CD4-positive, alpha-beta T cell treated with Interferon alpha-2 for 1 hour (primary cell): ENCODE data around the gene PIM3.

Source experiments
- DNase-seq, 2 donors: peaks; one replicate each; pipeline ENCODE4 v3.0.0-alpha.2; 2020 to 2022

Gene PIM3

GRCh38 chr22:49956914-49957825 lies 3.4 kb upstream of the PIM3 start:
- no peak for DNase-seq

- no peak for DNase-seq
Measured at GRCh38 chr22:49957826-49958365, 2.7 kb upstream of the PIM3 start.

DNA sequence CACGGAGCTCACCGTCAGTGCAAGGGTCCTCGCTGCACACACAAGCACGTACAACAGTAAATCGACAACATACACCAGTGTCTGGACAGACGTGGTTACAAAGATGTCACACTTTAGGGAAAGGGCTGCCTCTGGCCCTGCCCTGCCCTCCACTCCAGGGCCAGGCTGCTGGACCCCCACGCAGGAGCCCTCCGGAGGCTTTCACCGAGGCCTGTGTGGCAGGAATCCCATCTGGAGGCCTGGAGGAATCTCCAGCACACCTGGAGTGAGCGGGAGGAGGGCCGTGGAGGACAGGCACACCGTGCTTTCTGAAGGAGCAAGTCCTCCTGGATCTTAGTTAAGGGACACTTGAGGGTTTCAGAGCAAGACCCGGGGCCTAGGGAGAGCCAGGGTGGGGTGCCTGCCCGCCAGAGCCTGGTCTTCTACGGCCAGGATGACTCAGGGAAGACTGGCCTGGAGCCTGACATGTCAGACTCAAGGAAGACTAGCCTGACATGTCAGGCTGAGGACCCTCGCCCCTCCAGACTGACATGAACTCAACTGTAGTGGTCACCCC lies 2.1 kb upstream of the PIM3 start:
- no peak for DNase-seq

DNA sequence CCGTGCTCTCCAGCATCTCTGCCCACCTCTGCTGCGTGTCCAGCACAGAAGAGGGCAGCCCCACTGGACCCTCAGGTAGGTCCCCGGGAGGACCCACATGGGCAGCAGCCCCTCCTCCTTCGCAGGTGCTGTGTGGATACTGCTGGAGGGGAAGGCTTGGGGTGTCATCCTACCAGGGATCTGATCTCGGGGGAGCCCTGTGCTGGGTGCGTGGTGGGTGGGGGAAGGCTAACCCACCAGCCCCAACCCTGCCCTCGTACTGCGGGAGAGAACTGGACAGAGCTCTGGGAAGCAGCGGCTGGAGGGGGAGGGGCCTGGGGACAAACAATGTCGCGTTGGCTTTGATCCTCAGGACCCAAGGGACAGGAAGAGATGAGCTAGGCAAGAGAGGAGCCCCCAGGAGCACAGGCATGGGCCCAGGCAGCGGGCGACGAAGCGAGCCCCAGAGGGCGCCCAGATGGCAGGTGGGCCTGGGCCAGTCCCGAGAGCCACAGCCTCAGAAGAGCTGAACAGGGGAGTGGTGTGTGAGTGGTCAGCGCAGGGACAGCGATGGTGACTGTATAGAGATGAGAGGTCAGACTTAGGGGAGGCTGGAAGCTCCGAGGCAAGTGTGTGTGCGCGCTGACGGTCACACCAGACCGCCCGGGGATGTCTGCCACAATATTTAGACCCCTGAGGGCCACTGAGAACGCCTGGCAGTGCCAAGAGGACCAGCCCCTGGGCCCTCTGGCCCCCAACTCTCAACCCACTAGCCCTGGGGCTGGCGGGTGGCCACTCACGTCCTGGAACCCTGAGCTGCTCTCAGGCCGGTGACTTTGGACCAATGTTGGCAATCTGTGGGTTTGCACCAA lies 1.4 kb upstream of the PIM3 start:
- DNase-seq, result no peak

GRCh38 chr22:49959782-49960158 lies 802 bp upstream of the PIM3 start:
- no peak for DNase-seq

GRCh38 chr22:49961005-49961600 lies 531 bp downstream of the PIM3 start:
- peak; percentile 21 to 49 for DNase-seq

DNA sequence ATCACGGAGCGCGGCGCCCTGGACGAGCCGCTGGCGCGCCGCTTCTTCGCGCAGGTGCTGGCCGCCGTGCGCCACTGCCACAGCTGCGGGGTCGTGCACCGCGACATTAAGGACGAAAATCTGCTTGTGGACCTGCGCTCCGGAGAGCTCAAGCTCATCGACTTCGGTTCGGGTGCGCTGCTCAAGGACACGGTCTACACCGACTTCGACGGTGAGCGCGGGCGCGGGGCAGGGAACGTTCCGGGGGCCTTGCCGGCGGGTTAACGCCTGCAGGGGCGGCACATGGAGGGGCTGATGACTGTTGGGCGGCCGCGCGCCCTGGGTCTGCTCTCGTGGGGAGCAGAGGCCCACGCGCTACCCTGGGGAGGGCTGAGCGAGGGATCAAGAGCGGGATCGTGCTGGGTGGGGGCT lies 1.0 kb downstream of the PIM3 start:
- DNase-seq, result no peak

DNA sequence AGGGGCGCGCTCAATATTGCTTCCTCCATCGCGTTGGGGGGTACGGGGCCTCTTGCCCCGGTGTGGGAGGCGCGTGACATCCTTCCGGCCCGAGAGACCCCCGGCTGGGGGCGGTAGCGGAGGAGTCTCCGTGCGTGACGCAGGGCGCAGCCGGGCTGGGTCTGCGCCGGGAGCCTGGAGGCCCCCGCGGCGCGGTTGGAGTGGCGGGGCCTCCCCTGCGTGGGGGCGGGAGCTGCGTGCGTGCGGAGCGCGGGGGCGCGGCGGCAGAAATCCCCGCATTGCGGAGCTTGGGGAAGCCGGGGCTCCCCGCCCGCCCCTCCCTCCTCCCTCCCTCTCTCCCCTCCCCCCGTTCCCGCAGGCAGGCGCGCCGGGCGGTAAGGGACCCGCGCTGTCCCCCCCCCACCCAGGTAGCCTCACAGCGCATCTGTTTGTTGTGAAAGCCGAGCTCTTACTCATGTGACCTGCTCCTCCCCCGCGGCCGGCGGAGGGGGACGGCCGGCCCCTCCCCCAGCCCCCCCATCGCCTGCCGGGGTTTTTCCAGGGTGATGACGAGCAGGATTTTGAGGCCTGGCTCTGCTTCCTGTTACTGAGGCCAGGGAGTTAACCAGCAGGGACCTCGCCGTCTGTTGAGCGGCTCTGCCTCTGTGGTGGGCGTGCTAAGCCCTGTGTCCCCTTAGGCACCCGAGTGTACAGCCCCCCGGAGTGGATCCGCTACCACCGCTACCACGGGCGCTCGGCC lies 1.6 kb downstream of the PIM3 start:
- peak; percentile 87 to 92 for DNase-seq

DNA sequence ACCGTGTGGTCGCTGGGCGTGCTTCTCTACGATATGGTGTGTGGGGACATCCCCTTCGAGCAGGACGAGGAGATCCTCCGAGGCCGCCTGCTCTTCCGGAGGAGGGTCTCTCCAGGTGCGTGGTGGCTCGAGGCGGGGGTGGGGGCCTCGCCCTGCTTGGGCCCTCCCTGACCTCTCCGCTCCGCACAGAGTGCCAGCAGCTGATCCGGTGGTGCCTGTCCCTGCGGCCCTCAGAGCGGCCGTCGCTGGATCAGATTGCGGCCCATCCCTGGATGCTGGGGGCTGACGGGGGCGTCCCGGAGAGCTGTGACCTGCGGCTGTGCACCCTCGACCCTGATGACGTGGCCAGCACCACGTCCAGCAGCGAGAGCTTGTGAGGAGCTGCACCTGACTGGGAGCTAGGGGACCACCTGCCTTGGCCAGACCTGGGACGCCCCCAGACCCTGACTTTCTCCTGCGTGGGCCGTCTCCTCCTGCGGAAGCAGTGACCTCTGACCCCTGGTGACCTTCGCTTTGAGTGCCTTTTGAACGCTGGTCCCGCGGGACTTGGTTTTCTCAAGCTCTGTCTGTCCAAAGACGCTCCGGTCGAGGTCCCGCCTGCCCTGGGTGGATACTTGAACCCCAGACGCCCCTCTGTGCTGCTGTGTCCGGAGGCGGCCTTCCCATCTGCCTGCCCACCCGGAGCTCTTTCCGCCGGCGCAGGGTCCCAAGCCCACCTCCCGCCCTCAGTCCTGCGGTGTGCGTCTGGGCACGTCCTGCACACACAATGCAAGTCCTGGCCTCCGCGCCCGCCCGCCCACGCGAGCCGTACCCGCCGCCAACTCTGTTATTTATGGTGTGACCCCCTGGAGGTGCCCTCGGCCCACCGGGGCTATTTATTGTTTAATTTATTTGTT lies 2.4 kb downstream of the PIM3 start:
- DNase-seq, result peak in 1 of 2 donors; percentile 1

GRCh38 chr22:49963647-49964026 lies 3.1 kb downstream of the PIM3 start:
- peak; percentile 1 to 26 for DNase-seq

- DNase-seq, result peak; percentile 8 to 55
Measured at GRCh38 chr22:49964136-49965090, 3.8 kb downstream of the PIM3 start.

GRCh38 chr22:49965091-49966040 lies 4.8 kb downstream of the PIM3 start:
- peak; percentile 7 to 20 for DNase-seq

- peak in 1 of 2 donors; percentile 2 for DNase-seq
Measured at GRCh38 chr22:49966041-49966773, 5.6 kb downstream of the PIM3 start.

DNA sequence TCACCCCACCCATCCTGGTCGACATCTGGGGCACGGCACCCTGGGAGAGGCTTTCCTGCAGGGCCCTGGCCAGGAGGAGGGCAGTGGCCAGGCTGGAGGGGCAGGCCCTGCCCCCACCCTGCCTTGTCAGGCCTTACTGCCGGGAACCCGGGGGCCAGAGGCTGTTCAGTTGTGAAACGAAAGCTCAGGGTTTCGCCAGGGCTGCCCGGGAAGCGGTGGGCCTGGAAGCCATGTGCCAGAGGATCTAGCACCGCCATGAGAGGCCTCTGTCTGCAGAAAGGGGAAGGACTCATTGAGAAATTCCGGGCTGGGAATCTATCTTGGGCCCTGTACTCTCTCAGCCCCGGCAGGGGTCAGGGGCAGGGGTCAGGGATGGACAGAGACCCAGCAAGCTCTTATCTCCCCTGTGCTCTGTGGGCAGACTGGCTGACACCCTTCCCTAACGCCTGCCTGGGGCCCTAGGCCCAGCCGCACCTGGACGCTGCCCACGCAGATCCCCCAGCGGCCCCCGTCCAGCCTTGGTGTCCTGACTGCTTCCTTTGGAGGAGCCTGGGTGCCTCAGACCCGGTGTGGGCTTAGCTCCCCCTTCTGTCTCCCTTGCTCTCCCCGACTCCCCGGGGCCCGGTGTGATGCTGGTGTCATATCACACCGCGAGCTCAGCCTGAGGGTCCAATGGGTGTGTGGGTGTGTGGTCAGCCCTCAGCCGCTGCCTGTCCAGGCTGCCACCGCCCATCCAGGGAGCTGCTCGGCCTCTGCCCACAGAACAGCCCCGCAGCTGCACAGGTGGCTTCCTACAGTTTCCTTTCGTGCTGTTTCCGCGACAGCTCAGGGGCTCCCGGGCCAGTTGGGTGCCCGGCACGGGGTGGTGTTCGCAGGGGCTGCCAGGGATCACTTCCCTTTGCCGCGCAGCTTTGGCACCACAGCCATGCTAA lies 6.5 kb downstream of the PIM3 start:
- peak; percentile 39 to 74 for DNase-seq

DNA sequence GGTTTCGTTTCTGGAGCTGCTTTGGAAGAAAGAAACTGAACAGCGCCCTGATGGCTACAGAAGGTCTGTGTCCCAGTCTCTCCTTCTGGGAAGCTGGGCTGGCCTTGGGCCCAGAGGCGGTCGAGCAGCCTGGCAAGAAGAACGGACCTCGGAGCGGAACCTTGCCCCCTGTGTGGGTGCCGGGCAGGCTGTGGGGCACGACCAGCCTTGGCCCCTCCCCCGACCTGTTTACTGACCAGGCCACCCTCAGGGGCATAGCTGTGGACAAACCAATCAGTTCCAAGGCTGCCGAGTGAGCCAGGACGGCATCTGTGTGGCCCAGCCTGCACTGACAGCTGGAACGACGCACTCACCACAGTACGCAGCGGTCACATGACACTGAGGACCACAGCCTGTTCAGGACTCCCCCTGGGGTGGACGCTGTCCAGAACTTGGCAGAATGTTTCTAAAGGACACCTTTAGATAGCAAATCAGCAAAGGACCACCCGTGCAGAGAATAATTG lies 7.2 kb downstream of the PIM3 start:
- DNase-seq, result peak in 1 of 2 donors; percentile 21

DNA sequence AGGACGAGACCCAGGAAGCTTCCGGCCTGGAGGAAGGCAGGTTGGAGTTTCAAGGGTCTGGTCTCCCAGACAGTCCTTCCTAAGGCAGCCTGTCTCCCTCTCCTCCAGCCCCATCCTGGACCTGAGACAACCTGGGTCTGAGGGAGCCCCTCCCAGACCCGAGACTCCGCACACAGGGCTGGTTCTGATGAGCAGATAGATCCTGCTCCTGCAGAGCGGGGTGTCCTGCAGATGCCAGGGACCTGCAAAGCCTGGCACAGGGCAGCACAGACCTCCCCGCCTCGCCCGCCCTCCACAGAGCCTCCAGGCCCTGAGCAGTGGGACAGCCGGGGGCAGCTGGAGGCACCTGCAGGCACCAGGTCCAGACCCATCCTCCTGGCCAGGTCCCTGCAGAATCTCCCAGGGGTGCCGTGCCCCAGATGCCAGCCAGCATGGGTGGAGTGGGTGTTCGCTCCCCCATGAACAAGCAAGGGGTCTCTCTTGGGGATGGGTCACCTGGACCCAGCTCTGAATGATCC lies 7.8 kb downstream of the PIM3 start:
- DNase-seq, result peak in 1 of 2 donors; percentile 18
